HCT116 (cell line): ENCODE measurements around the gene ADGRE3.

Experiments used
- CTCF ChIP-seq, 3 experiments: fragments of 200-600 bp in 1 of 3; sonication (generic) in 1 of 3; IDR thresholded peaks in 2 of 3; conservative IDR thresholded peaks in 1 of 3; 2 replicates each; pipeline ENCODE4 v1.5.1; 2012 to 2017; ENCODE audit warnings: low read depth in 2 of 3, low read length in 2 of 3, antibody characterized with exemption in 1 of 3, borderline replicate concordance in 1 of 3, control low read depth in 1 of 3, mild to moderate bottlenecking in 1 of 3, mixed read lengths in 1 of 3, mixed run types in 1 of 3, moderate library complexity in 1 of 3; ENCODE audit not compliant: insufficient read depth in 1 of 3
- EZH2phosphoT487 ChIP-seq: fragments of 200-600 bp; IDR thresholded peaks from 2 replicates; pipeline ENCODE4 v1.6.1; 2018; ENCODE audit warnings: antibody characterized with exemption, borderline replicate concordance
- POLR2A ChIP-seq: IDR thresholded peaks from 2 replicates; pipeline ENCODE4 v1.7.0; 2011; ENCODE audit warnings: borderline replicate concordance; ENCODE audit not compliant: insufficient read depth, insufficient read length; ENCODE audit errors: extremely low read depth
- POLR2AphosphoS5 ChIP-seq: IDR thresholded peaks from 2 replicates; pipeline ENCODE4 v1.6.1; 2011; ENCODE audit warnings: mild to moderate bottlenecking, low read depth, low read length, moderate library complexity
- RAD21 ChIP-seq: IDR thresholded peaks from 2 replicates; pipeline ENCODE4 v1.6.1; 2012; ENCODE audit warnings: low read depth, mild to moderate bottlenecking
- TF ChIP-seq, protein P1 (sequence below): IDR thresholded peaks from 2 replicates; pipeline ENCODE4 v1.6.1; 2011; ENCODE audit warnings: mild to moderate bottlenecking, low read length, moderate library complexity; ENCODE audit not compliant: insufficient replicate concordance; ENCODE audit errors: extremely low read depth

DNA sequence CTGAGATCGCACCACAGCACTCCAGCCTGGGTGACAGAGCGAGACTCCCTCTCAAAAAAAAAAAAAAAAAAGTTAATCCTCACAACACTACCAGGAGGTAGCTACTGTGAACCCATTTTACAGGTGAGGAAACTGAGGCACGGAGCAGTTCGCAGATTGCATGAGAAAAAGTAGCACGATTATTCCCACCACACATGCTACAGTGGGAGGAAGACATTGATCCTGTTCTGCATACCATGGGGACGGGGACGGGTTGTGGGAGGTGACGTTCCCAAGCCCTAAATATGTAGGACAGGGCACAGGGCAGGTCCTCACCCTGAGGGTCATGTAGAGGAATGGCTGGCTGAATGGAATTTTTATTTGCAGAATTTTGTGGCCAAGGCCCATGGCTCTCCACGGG, 68.0 kb downstream of the ADGRE3 start:
- TF ChIP-seq POLR2A (no peak), CTCF (IDR thresholded peaks at IDR 0.05 in 2 of 3, conservative IDR thresholded peaks at IDR 0.05 in 1 of 3; ENCODE audit: borderline replicate concordance in 1 of 3, insufficient read depth in 1 of 3, low read depth in 2 of 3, low read length in 2 of 3) (no peak), POLR2AphosphoS5 (no peak), EZH2phosphoT487 (no peak), RAD21 (no peak)
- TF ChIP-seq, protein P1, sequence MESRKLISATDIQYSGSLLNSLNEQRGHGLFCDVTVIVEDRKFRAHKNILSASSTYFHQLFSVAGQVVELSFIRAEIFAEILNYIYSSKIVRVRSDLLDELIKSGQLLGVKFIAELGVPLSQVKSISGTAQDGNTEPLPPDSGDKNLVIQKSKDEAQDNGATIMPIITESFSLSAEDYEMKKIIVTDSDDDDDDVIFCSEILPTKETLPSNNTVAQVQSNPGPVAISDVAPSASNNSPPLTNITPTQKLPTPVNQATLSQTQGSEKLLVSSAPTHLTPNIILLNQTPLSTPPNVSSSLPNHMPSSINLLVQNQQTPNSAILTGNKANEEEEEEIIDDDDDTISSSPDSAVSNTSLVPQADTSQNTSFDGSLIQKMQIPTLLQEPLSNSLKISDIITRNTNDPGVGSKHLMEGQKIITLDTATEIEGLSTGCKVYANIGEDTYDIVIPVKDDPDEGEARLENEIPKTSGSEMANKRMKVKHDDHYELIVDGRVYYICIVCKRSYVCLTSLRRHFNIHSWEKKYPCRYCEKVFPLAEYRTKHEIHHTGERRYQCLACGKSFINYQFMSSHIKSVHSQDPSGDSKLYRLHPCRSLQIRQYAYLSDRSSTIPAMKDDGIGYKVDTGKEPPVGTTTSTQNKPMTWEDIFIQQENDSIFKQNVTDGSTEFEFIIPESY: no peak
